Progenitor cell of endocrine pancreas (in vitro differentiated cells): ENCODE data around the gene ACHE. TPM values are rescaled to one million over a fixed set of nuclear protein-coding genes. Genes with fewer than 3 reads are reported as not detected.
A peak's percentile ranks its signal among the peaks of the same experiment; 100 is the strongest.
"Not testable (repeated sequence)": the region's sequence is repeated elsewhere in the genome, so short reads cannot be mapped to it uniquely, and the experiment has no call there.

Experiments used
- DNase-seq: peaks from one replicate; pipeline ENCODE4 v3.0.0; 2021; ENCODE audit warnings: low spot score; ENCODE audit not compliant: unreplicated experiment
- H3K27ac Mint-ChIP-seq: 2 replicates; pipeline ENCODE4 v1.8.0; 2021; ENCODE audit warnings: mild to moderate bottlenecking, moderate library complexity, mixed read lengths
- H3K27me3 Mint-ChIP-seq: 2 replicates; pipeline ENCODE4 v1.8.0; 2021; ENCODE audit warnings: mixed read lengths
- H3K36me3 Mint-ChIP-seq: 2 replicates; pipeline ENCODE4 v1.8.0; 2022; ENCODE audit warnings: mixed read lengths; ENCODE audit not compliant: insufficient read depth
- H3K4me1 Mint-ChIP-seq: 2 replicates; pipeline ENCODE4 v1.8.0; 2021; ENCODE audit warnings: low read depth, mixed read lengths
- H3K4me3 Mint-ChIP-seq: 2 replicates; pipeline ENCODE4 v1.8.0; 2021; ENCODE audit warnings: low read depth, mild to moderate bottlenecking, moderate library complexity, mixed read lengths
- H3K9me3 Mint-ChIP-seq: 2 replicates; pipeline ENCODE4 v1.8.0; 2021; ENCODE audit warnings: low read depth, mixed read lengths
- total RNA-seq: library from RNA; stranded (reverse); gene quantifications from 2 replicates; pipeline ENCODE4 v1.2.1, GENCODE V29; 2021
- TF ChIP-seq, protein P1 (sequence below): fragments of 200-600 bp; sonication (generic); IDR thresholded peaks from one replicate; pipeline ENCODE4 v1.5.0; 2021; ENCODE audit warnings: antibody characterized with exemption, mild to moderate bottlenecking; ENCODE audit not compliant: unreplicated experiment

ACHE gene
- total RNA-seq, 1 donor from 2014 or later: 4.0 TPM

DNA sequence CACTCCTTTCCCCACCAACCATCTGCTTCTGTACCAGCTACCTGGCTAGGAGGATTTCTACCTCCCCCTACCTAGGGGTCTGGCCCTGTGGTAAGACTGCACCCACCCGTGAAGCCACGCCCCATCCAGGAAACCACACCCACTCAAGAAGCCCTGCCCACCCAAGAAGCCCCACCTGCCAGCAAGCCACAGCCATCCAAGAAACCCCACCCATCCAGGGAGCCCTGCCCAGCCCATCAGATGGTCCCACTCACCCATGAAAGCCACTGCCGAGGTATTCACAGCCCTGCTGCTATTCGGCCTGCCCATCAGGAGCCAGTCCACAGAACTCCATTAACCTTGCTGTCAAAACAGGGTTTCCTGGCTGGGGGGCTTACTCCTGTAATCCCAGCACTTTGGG lies 38.0 kb upstream of the ACHE start:
- Mint-ChIP-seq H3K27ac (no peak overlapping the region), H3K4me3 (no peak overlapping the region), H3K36me3 (peaks cover 1% of the 10 kb centered on the region), H3K27me3 (no peaks in the 10 kb centered on the region), H3K4me1 (peaks cover 3% of the 10 kb centered on the region), H3K9me3 (peaks cover 6% of the 10 kb centered on the region)
- TF ChIP-seq, protein P1, sequence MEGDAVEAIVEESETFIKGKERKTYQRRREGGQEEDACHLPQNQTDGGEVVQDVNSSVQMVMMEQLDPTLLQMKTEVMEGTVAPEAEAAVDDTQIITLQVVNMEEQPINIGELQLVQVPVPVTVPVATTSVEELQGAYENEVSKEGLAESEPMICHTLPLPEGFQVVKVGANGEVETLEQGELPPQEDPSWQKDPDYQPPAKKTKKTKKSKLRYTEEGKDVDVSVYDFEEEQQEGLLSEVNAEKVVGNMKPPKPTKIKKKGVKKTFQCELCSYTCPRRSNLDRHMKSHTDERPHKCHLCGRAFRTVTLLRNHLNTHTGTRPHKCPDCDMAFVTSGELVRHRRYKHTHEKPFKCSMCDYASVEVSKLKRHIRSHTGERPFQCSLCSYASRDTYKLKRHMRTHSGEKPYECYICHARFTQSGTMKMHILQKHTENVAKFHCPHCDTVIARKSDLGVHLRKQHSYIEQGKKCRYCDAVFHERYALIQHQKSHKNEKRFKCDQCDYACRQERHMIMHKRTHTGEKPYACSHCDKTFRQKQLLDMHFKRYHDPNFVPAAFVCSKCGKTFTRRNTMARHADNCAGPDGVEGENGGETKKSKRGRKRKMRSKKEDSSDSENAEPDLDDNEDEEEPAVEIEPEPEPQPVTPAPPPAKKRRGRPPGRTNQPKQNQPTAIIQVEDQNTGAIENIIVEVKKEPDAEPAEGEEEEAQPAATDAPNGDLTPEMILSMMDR: no peak
- DNase-seq: no peak

DNA sequence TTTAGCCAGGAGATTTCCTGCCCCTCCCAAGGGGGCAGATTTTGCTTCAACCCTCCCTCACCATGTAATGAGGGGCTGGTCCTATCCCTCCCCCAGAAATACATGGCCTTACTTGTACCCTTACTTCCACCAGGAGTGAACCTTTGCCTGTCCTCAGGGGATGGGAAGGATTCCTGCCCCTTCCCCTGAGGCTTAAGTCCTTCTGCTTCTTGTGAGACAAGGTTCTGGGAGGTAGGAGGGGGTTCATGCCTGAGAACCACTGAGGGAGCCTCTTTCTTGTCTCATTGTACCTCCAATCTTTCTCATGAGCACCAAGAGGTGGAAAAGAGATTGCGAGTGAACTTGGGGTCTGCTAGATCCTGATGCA lies 34.1 kb upstream of the ACHE start:
- DNase-seq: no peak
- peaks cover 3% of the 10 kb centered on the region for H3K4me1 Mint-ChIP-seq
- no peak overlapping the region for H3K4me3 Mint-ChIP-seq
- H3K36me3 Mint-ChIP-seq: peaks cover 1% of the 10 kb centered on the region
- peak overlapping the region; percentile 23 for H3K27ac Mint-ChIP-seq
- no peaks in the 10 kb centered on the region for H3K27me3 Mint-ChIP-seq
- TF ChIP-seq, protein P1: no peak
- H3K9me3 Mint-ChIP-seq: peaks cover 6% of the 10 kb centered on the region

DNA sequence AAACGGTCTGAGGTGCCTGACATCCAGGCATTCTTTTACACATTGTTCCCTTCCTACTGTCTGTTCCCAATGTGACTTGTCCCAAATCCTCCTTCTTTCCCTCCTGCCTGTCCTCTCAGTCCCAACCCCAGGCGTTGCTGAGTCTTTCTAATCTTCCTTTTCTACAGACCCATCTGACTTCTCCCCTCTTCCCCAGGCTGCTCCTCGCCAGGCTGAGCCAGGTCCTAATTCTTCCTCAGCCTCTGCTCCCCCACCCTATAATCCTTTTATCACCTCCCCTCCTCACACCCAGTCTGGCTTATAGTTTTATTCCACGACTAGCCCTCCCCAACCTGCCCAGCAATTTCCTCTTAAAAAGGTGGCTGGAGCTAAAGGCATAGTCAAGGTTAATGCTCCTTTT lies 27.9 kb upstream of the ACHE start:
- H3K4me3 Mint-ChIP-seq, H3K27me3 Mint-ChIP-seq, H3K27ac Mint-ChIP-seq, H3K9me3 Mint-ChIP-seq, H3K36me3 Mint-ChIP-seq, H3K4me1 Mint-ChIP-seq, DNase-seq: not testable (repeated sequence)

DNA sequence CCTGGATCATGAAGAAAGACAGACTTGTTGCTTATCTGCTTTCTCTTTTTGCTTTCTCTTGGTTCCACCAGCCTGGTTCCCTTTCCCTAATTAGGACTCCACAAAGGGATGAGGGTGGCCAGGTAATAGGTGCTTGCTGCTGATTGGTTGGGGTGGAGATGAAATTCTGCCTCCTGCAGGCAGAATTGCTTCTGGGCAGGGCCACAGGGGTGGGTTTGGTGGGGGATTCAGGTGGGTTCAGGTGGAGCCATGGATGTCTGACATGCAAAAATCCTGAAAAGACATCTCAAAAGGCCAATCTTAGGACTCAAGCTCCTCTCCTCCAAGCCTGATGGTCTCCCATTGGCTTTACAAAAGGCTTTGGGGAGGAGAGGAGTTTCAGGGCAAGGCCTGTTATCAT lies 25.4 kb upstream of the ACHE start:
- Mint-ChIP-seq H3K4me1 (peaks cover 9% of the 10 kb centered on the region), H3K36me3 (no peaks in the 10 kb centered on the region), H3K9me3 (peaks cover 7% of the 10 kb centered on the region), H3K4me3 (no peak overlapping the region), H3K27ac (no peak overlapping the region), H3K27me3 (peaks cover 3% of the 10 kb centered on the region)
- no peak for DNase-seq
- TF ChIP-seq, protein P1: no peak

DNA sequence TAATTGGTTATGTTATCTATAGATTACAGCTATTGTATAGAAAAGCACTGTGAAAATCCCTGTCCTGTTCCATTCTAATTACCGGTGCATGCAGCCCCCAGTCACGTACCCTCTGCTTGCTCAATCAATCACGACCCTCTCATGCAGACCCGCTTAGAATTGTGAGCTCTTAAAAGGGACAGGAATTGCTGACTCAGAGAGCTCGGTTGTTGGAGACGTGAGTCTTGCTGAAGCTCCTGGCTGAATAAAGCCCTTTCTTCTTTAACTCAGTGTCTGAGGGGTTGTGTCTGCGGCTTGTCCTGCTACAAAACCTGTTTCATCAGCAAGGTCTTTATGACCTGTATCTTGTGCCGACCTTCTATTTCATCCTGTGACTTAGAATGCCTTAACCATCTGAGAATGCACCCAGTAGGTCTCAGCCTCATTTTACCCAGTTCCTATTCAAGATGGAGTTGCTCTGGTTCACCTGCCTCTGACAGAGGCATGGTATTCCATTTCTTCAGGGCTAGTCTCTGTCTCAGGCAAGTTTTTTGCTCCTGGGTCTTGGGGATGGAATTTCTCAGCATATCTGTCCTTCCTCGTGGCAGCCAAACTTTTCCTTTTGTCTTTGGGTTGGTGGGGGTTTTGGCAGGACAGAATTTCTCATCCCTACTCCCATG lies 24.2 kb upstream of the ACHE start:
- not testable (repeated sequence) for H3K27me3 Mint-ChIP-seq, H3K9me3 Mint-ChIP-seq, DNase-seq, H3K36me3 Mint-ChIP-seq, H3K4me1 Mint-ChIP-seq, H3K4me3 Mint-ChIP-seq
- H3K27ac Mint-ChIP-seq: peak overlapping the region; percentile 11

DNA sequence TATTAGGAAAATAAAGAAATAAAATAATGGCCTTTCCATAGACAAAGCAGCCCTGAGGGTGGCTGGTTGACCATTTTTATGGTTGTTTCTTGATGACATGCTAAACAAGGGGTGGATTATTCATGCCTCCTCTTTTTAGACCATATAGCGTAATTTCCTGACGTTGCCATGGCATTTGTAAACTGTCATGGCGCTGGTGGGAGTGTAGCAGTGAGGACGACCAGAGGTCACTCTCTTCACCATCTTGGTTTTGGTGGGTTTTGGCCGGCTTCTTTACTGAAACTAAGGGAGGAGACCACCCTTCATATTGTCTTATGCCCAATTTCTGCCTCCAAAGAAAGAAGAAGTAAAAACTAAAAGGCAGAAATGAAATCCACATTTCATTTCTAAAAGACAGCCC lies 23.6 kb upstream of the ACHE start:
- DNase-seq, H3K36me3 Mint-ChIP-seq, H3K27me3 Mint-ChIP-seq, H3K4me3 Mint-ChIP-seq, H3K4me1 Mint-ChIP-seq, H3K27ac Mint-ChIP-seq, H3K9me3 Mint-ChIP-seq: not testable (repeated sequence)

DNA sequence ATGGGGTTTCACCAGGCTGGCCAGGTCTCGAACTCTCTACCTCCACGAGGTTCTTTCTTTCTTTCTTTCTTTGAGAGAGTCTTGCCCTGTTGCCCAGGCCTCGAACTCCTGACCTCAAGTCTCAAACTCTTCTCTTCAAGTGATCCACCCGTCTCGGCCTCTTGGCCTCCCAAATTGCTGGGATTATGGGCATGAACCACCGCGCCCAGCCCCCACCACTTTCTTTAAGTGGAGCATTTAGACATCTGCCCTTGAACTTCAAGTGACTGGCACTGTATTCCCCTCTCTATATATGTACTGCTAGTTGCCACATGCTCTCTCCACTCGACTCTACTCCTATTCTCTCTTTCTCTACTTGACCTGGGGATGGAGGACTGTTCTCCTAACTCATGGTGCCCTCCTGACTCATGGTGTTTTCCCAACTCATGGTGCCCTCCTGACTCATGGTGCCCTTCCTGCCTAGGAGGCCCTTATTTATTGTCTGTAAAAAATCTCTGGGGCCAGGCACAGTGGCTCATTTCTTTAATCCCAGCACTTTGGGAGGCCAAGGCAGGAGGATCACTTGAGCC lies 19.3 kb upstream of the ACHE start:
- no peak for DNase-seq
- H3K27me3 Mint-ChIP-seq: no peaks in the 10 kb centered on the region
- peaks cover 10% of the 10 kb centered on the region for H3K4me1 Mint-ChIP-seq
- no peaks in the 10 kb centered on the region for H3K36me3 Mint-ChIP-seq
- H3K4me3 Mint-ChIP-seq: no peak overlapping the region
- no peak overlapping the region for H3K27ac Mint-ChIP-seq
- peaks cover 5% of the 10 kb centered on the region for H3K9me3 Mint-ChIP-seq
- TF ChIP-seq, protein P1: no peak
